Mucosa of stomach (tissue), 1 donor: Measurements from ENCODE around the gene MMP19.
"Not testable (repeated sequence)": the region's sequence is repeated elsewhere in the genome, so short reads cannot be mapped to it uniquely, and the experiment has no call there.

Source experiments
- H3K27me3 ChIP-seq: one replicate; pipeline ENCODE4 v1.7.0; 2013; ENCODE audit warnings: mild to moderate bottlenecking, low read length; ENCODE audit not compliant: control insufficient read depth, insufficient read depth
- H3K36me3 ChIP-seq: one replicate; pipeline ENCODE4 v1.7.0; 2013; ENCODE audit warnings: low read length; ENCODE audit not compliant: control insufficient read depth, insufficient read depth
- H3K4me1 ChIP-seq: one replicate; pipeline ENCODE4 v1.7.0; 2013; ENCODE audit warnings: mild to moderate bottlenecking, low read length; ENCODE audit not compliant: control insufficient read depth, insufficient read depth
- H3K4me3 ChIP-seq: one replicate; pipeline ENCODE4 v1.7.0; 2013; ENCODE audit warnings: low read length
- H3K9ac ChIP-seq: one replicate; pipeline ENCODE4 v1.7.0; 2013; ENCODE audit warnings: mild to moderate bottlenecking, low read length, moderate library complexity
- H3K9me3 ChIP-seq: one replicate; pipeline ENCODE4 v1.7.0; 2013; ENCODE audit warnings: mild to moderate bottlenecking, low read length, moderate library complexity; ENCODE audit not compliant: control insufficient read depth
- donor health status: Pancreatic carcinoma.

The MMP19 gene

GRCh38 chr12:55839345-55840140, 3.2 kb downstream of the MMP19 start:
- H3K9ac ChIP-seq, result no peak overlapping the region
- no peaks in the 10 kb centered on the region for H3K9me3 ChIP-seq
- H3K27me3 ChIP-seq, result no peaks in the 10 kb centered on the region
- H3K4me1 ChIP-seq, result no peaks in the 10 kb centered on the region
- no peaks in the 10 kb centered on the region for H3K36me3 ChIP-seq
- H3K4me3 ChIP-seq, result no peak overlapping the region

GRCh38 chr12:55838361-55838760, 4.4 kb downstream of the MMP19 start:
- no peak overlapping the region for H3K9ac ChIP-seq
- no peaks in the 10 kb centered on the region for H3K36me3 ChIP-seq
- H3K4me1 ChIP-seq, result peaks cover 1% of the 10 kb centered on the region
- H3K27me3 ChIP-seq, result no peaks in the 10 kb centered on the region
- no peak overlapping the region for H3K4me3 ChIP-seq
- no peaks in the 10 kb centered on the region for H3K9me3 ChIP-seq

GRCh38 chr12:55834400-55834799, 8.3 kb downstream of the MMP19 start:
- not testable (repeated sequence) for H3K4me3 ChIP-seq, H3K9ac ChIP-seq, H3K36me3 ChIP-seq, H3K27me3 ChIP-seq, H3K9me3 ChIP-seq
- H3K4me1 ChIP-seq, result peaks cover 16% of the 10 kb centered on the region

- H3K27me3 ChIP-seq, result no peaks in the 10 kb centered on the region
- H3K9ac ChIP-seq, result no peak overlapping the region
- H3K4me1 ChIP-seq, result peaks cover 25% of the 10 kb centered on the region
- no peaks in the 10 kb centered on the region for H3K9me3 ChIP-seq
- no peak overlapping the region for H3K4me3 ChIP-seq
- H3K36me3 ChIP-seq, result no peaks in the 10 kb centered on the region
These were observed 9.7 kb downstream of the MMP19 start for GRCh38 chr12:55833056-55833455.

GRCh38 chr12:55831447-55831815, 11.3 kb downstream of the MMP19 start:
- Histone ChIP-seq H3K9ac (peak overlapping the region; percentile 90), H3K27me3 (no peaks in the 10 kb centered on the region), H3K9me3 (no peaks in the 10 kb centered on the region), H3K4me1 (peaks cover 35% of the 10 kb centered on the region), H3K4me3 (peak overlapping the region; percentile 87), H3K36me3 (no peaks in the 10 kb centered on the region)

GRCh38 chr12:55830601-55831446, 11.9 kb downstream of the MMP19 start:
- H3K9me3 ChIP-seq, result no peaks in the 10 kb centered on the region
- no peaks in the 10 kb centered on the region for H3K36me3 ChIP-seq
- peaks cover 37% of the 10 kb centered on the region for H3K4me1 ChIP-seq
- no peaks in the 10 kb centered on the region for H3K27me3 ChIP-seq
- H3K4me3 ChIP-seq, result peak overlapping the region; percentile 87
- peak overlapping the region; percentile 90 for H3K9ac ChIP-seq

GRCh38 chr12:55829967-55830600, 12.7 kb downstream of the MMP19 start:
- H3K9ac ChIP-seq, result peak overlapping the region; percentile 90
- H3K9me3 ChIP-seq, result no peaks in the 10 kb centered on the region
- H3K27me3 ChIP-seq, result no peaks in the 10 kb centered on the region
- no peaks in the 10 kb centered on the region for H3K36me3 ChIP-seq
- H3K4me1 ChIP-seq, result peaks cover 39% of the 10 kb centered on the region
- peak overlapping the region; percentile 87 for H3K4me3 ChIP-seq

GRCh38 chr12:55828357-55828756, 14.4 kb downstream of the MMP19 start:
- Histone ChIP-seq H3K9ac (peak overlapping the region; percentile 24), H3K4me1 (peaks cover 37% of the 10 kb centered on the region), H3K9me3 (no peaks in the 10 kb centered on the region), H3K27me3 (no peaks in the 10 kb centered on the region), H3K4me3 (no peak overlapping the region), H3K36me3 (no peaks in the 10 kb centered on the region)

- Histone ChIP-seq H3K4me3 (no peak overlapping the region), H3K9ac (peak overlapping the region; percentile 24), H3K27me3 (no peaks in the 10 kb centered on the region), H3K9me3 (no peaks in the 10 kb centered on the region), H3K36me3 (no peaks in the 10 kb centered on the region), H3K4me1 (peaks cover 33% of the 10 kb centered on the region)
These were observed 14.9 kb downstream of the MMP19 start for GRCh38 chr12:55827806-55828205.

- Histone ChIP-seq H3K9me3 (no peaks in the 10 kb centered on the region), H3K9ac (no peak overlapping the region), H3K36me3 (peaks cover 10% of the 10 kb centered on the region), H3K4me1 (peaks cover 23% of the 10 kb centered on the region), H3K4me3 (no peak overlapping the region), H3K27me3 (no peaks in the 10 kb centered on the region)
These were observed 18.0 kb downstream of the MMP19 start for GRCh38 chr12:55824726-55825125.

- no peaks in the 10 kb centered on the region for H3K27me3 ChIP-seq
- no peak overlapping the region for H3K9ac ChIP-seq
- peaks cover 25% of the 10 kb centered on the region for H3K4me1 ChIP-seq
- H3K36me3 ChIP-seq, result peaks cover 10% of the 10 kb centered on the region
- H3K4me3 ChIP-seq, result no peak overlapping the region
- H3K9me3 ChIP-seq, result no peaks in the 10 kb centered on the region
These were observed 19.3 kb downstream of the MMP19 start for GRCh38 chr12:55823419-55823818.

- H3K9ac ChIP-seq, result no peak overlapping the region
- peaks cover 10% of the 10 kb centered on the region for H3K36me3 ChIP-seq
- no peaks in the 10 kb centered on the region for H3K9me3 ChIP-seq
- H3K4me3 ChIP-seq, result no peak overlapping the region
- H3K27me3 ChIP-seq, result no peaks in the 10 kb centered on the region
- H3K4me1 ChIP-seq, result peaks cover 15% of the 10 kb centered on the region
These were observed 20.5 kb downstream of the MMP19 start for GRCh38 chr12:55822228-55822627.
